GM10248 (cell line): ENCODE data around the gene VWC2.

Experiments
- CTCF ChIA-PET: fragments of 300-600 bp; sonication (Branson Sonifier 250); formaldehyde crosslinking; extraction: SDS; loops from one replicate; lab custom pipeline; 2021; ENCODE audit warnings: antibody characterized with exemption; lab: Yijun Ruan, JAX
- POLR2A ChIA-PET: fragments of 350-650 bp; sonication (Branson Sonifier 250); formaldehyde crosslinking; extraction: SDS; loops from one replicate; lab custom pipeline; 2020; ENCODE audit warnings: antibody characterized with exemption; lab: Yijun Ruan, JAX
- DNase-seq: peaks from one replicate; pipeline ENCODE4 v3.0.0; 2012; ENCODE audit errors: extremely low spot score
- TF ChIP-seq, protein P1 (sequence below): IDR thresholded peaks from 2 replicates; pipeline ENCODE4 v1.5.1; 2012; ENCODE audit warnings: mild to moderate bottlenecking, low read depth; ENCODE audit errors: extremely low read depth, missing control alignments, control extremely low read depth

The VWC2 gene

DNA sequence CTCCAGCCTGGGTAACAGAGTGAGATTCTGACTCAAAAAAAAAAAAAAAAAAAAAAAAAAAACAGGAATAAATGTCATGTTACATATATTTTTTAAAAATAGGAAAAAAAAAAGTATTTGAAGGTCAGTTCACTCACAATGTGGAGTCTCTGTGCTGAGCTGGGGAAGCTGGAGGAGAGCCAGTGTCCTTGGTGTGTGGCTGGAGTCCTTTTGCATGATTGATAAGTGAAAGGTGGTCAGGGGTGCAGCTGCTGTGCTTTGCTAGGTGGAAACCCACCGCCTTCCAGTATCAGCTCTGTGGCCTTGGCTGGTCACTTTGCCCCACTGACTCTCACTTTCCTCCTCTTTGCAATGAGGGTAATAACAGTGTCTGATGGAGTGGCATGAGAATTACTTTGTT is 101.9 kb downstream of the VWC2 start:
- no peak for DNase-seq
- POLR2A ChIA-PET, result no interaction called here
- CTCF ChIA-PET, result no interaction called here
- TF ChIP-seq, protein P1, sequence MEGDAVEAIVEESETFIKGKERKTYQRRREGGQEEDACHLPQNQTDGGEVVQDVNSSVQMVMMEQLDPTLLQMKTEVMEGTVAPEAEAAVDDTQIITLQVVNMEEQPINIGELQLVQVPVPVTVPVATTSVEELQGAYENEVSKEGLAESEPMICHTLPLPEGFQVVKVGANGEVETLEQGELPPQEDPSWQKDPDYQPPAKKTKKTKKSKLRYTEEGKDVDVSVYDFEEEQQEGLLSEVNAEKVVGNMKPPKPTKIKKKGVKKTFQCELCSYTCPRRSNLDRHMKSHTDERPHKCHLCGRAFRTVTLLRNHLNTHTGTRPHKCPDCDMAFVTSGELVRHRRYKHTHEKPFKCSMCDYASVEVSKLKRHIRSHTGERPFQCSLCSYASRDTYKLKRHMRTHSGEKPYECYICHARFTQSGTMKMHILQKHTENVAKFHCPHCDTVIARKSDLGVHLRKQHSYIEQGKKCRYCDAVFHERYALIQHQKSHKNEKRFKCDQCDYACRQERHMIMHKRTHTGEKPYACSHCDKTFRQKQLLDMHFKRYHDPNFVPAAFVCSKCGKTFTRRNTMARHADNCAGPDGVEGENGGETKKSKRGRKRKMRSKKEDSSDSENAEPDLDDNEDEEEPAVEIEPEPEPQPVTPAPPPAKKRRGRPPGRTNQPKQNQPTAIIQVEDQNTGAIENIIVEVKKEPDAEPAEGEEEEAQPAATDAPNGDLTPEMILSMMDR, result no peak

DNA sequence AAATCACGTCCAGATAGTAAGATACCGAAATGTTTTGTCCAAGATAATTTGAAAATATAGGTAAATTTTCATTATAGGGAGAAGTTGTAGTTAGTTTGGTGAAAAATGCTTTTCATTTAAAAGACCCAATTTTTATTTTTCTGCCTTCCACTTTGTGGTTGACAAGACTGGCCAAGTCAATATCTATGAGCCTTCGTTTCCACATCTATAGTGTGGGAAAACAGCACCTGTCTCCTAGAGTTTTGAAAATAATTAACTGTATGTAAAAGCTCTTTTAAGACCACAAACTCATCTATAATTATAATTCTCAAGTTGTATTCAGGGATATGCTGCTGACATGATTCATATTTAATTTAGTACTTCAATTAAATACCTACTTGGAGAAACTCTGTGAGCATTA is 102.8 kb downstream of the VWC2 start:
- TF ChIP-seq, protein P1, result no peak
- DNase-seq, result no peak
- ChIA-PET CTCF (no interaction called here), POLR2A (no interaction called here)

DNA sequence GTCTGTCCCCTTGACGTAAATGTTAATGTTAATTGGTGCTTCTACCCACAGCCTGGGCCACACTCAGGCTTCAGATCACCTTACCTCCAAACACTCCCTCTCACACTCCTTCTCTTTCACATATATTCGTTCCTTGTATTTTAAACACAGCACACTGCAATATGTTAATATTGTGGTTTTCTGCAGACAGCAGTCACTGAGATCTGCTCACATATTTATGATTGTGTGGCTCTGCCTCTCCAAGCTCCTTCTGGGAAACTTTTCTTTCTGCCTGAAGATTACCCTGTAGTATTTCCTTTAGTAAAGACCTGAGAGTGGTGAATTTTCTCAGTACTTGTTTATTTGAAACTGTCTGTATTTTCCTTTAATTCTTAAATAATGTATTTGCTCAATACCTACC is 104.7 kb downstream of the VWC2 start:
- TF ChIP-seq, protein P1, result no peak
- POLR2A ChIA-PET, result no interaction called here
- CTCF ChIA-PET, result interaction anchor here (2.0 kb wide), 1 partner anchor 12 kb away, joined by 5 read pairs; no protein-coding TSS in a partner anchor
- no peak for DNase-seq

DNA sequence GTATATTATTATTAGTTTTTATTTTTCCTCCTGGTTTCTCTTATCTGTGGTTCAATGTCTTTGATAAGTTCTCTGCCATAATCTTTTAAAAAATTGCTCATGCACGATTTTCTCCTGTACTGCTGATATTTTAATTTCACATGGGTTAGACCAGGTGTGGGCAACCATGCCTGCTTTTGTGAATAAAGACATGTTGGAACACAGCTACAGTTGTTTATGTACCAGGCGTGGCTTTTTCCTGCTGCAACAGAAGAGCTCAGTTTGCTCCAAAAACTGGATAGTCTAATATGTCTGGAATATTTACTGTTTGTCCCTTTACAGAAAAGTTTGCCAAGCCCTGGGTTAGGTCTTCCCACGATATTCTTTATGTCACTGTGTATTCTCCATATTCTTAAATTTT is 105.2 kb downstream of the VWC2 start:
- DNase-seq, result no peak
- ChIA-PET CTCF (interaction anchor here (2.0 kb wide), 1 partner anchor 11 kb away, joined by 5 read pairs; no protein-coding TSS in a partner anchor), POLR2A (no interaction called here)
- TF ChIP-seq, protein P1, result no peak

DNA sequence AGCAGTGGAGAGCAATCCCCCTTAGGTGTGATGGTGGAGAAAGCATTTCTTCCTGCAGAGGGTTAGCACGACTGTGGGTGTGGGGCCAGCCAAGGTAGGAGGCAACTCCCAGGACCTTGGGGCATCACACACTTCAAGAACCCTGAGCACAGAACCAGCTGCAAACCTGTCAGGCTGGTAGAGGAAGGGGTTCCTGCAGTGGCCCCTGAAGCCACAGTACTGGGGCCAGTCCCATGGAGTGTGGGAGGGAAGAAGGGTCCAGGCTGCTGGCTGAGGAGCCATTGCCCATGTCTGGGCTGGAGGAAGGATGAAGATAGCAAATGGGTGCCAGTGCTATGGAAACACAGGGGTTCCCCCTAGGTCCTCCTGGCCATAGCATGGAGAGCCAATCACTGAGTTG is 110.5 kb downstream of the VWC2 start:
- ChIA-PET POLR2A (no interaction called here), CTCF (interaction anchor here (1.4 kb wide), 1 partner anchor 10 kb away, joined by 4 read pairs; no protein-coding TSS in a partner anchor)
- DNase-seq, result no peak
- TF ChIP-seq, protein P1, result no peak

DNA sequence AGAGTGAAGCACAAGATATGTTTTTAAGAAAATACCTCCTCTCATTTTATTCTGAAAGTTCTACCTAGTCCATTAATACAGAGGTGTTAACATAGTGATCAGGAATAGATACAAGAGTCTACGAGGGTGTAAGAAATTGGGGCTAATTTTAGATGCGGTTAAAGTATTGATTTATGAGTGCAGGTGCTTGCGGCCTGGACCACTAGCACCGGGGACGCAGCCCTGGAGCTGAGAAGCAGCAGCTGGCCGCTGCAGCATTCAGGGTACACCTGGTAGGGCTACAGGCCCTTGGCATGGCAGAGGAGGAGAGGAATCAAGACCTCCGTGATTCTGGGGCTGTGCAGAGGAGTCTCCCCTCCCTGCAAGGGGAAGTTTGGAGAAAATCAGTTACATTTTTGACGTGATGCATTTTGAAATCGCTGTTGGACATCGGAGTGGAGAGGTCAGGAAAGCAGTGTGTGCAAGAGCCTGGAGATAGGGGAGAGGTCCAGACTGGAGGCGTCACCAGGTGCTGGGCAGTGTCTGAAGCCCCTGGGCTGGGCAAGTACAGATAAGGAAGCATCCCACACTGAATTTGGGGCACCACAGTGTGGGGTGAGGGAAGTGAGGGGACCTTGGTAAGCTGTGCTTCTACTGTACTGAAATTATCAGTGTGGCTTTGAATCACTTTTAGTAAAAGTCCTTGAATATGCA is 112.3 kb downstream of the VWC2 start:
- ChIA-PET POLR2A (no interaction called here), CTCF (no interaction called here)
- no peak for DNase-seq
- TF ChIP-seq, protein P1, result no peak
